ENCODE measurements around the gene DPP10.

Gene DPP10

GRCh38 chr2:114610677-114611076 is 168.2 kb downstream of the DPP10 start:
- Histone ChIP-seq H2AFZ (ENCODE audit: low read length) (no peak overlapping the region), H3K9me2 (replicated peaks; ENCODE audit: low read depth, low read length) (no peaks in the 10 kb centered on the region), H4K20me1 (ENCODE audit: insufficient read depth, low read length, poor library complexity, severe bottlenecking) (no peaks in the 10 kb centered on the region), H3K9me3 (ENCODE audit: insufficient read depth, low read depth, low read length) (no peaks in the 10 kb centered on the region), H3K36me3 (ENCODE audit: insufficient read depth, low read length) (no peaks in the 10 kb centered on the region), H3F3A (ENCODE audit: low read depth) (no peaks in the 10 kb centered on the region), H3K4me1 (ENCODE audit: insufficient read depth, low read length, poor library complexity, severe bottlenecking) (no peaks in the 10 kb centered on the region), H3K4me3 (ENCODE audit: low read length, poor library complexity, severe bottlenecking) (no peak overlapping the region), H3K4me2 (ENCODE audit: low read depth, low read length, poor library complexity, severe bottlenecking) (no peak overlapping the region), H3K79me2 (ENCODE audit: insufficient read depth, low read length) (no peaks in the 10 kb centered on the region), H3K9ac (ENCODE audit: low read depth, low read length, poor library complexity, severe bottlenecking) (no peak overlapping the region), H3K27me3 (ENCODE audit: insufficient read depth, low read length, poor library complexity, severe bottlenecking) (no peaks in the 10 kb centered on the region)
- TF ChIP-seq EZH2phosphoT487 (IDR thresholded peaks at IDR 0.05; ENCODE audit: borderline replicate concordance): no peak
- TF ChIP-seq CTCF (conservative IDR thresholded peaks at IDR 0.05; ENCODE audit: low read length): no peak

- no peaks in the 10 kb centered on the region for H3K9me3 ChIP-seq (ENCODE audit: insufficient read depth, low read depth, low read length)
- TF ChIP-seq EZH2phosphoT487 (IDR thresholded peaks at IDR 0.05; ENCODE audit: borderline replicate concordance): no peak
- TF ChIP-seq CTCF (conservative IDR thresholded peaks at IDR 0.05; ENCODE audit: low read length): peak; percentile 38; the same call in 1 of the 2 replicates
- H4K20me1 ChIP-seq (ENCODE audit: insufficient read depth, low read length, poor library complexity, severe bottlenecking): no peaks in the 10 kb centered on the region
- H2AFZ ChIP-seq (ENCODE audit: low read length): no peak overlapping the region
- H3K36me3 ChIP-seq (ENCODE audit: insufficient read depth, low read length): no peaks in the 10 kb centered on the region
- H3K4me3 ChIP-seq (ENCODE audit: low read length, poor library complexity, severe bottlenecking): no peak overlapping the region
- no peak overlapping the region for H3K4me2 ChIP-seq (ENCODE audit: low read depth, low read length, poor library complexity, severe bottlenecking)
- no peaks in the 10 kb centered on the region for H3F3A ChIP-seq (ENCODE audit: low read depth)
- H3K9me2 ChIP-seq (replicated peaks; ENCODE audit: low read depth, low read length): no peaks in the 10 kb centered on the region
- no peaks in the 10 kb centered on the region for H3K27me3 ChIP-seq (ENCODE audit: insufficient read depth, low read length, poor library complexity, severe bottlenecking)
- H3K4me1 ChIP-seq (ENCODE audit: insufficient read depth, low read length, poor library complexity, severe bottlenecking): no peaks in the 10 kb centered on the region
- H3K79me2 ChIP-seq (ENCODE audit: insufficient read depth, low read length): no peaks in the 10 kb centered on the region
- no peak overlapping the region for H3K9ac ChIP-seq (ENCODE audit: low read depth, low read length, poor library complexity, severe bottlenecking)
Observed at GRCh38 chr2:114614592-114614991, 172.2 kb downstream of the DPP10 start.

GRCh38 chr2:114628481-114628880 is 186.0 kb downstream of the DPP10 start:
- no peak overlapping the region for H2AFZ ChIP-seq (ENCODE audit: low read length)
- H4K20me1 ChIP-seq (ENCODE audit: insufficient read depth, low read length, poor library complexity, severe bottlenecking): no peaks in the 10 kb centered on the region
- no peaks in the 10 kb centered on the region for H3K4me1 ChIP-seq (ENCODE audit: insufficient read depth, low read length, poor library complexity, severe bottlenecking)
- H3K27me3 ChIP-seq (ENCODE audit: insufficient read depth, low read length, poor library complexity, severe bottlenecking): no peaks in the 10 kb centered on the region
- H3K9me3 ChIP-seq (ENCODE audit: insufficient read depth, low read depth, low read length): no peaks in the 10 kb centered on the region
- no peaks in the 10 kb centered on the region for H3K36me3 ChIP-seq (ENCODE audit: insufficient read depth, low read length)
- H3K9me2 ChIP-seq (replicated peaks; ENCODE audit: low read depth, low read length): no peaks in the 10 kb centered on the region
- no peaks in the 10 kb centered on the region for H3K79me2 ChIP-seq (ENCODE audit: insufficient read depth, low read length)
- TF ChIP-seq CTCF (conservative IDR thresholded peaks at IDR 0.05; ENCODE audit: low read length) (no peak), EZH2phosphoT487 (IDR thresholded peaks at IDR 0.05; ENCODE audit: borderline replicate concordance) (no peak)
- H3F3A ChIP-seq (ENCODE audit: low read depth): no peaks in the 10 kb centered on the region
- no peak overlapping the region for H3K9ac ChIP-seq (ENCODE audit: low read depth, low read length, poor library complexity, severe bottlenecking)
- H3K4me2 ChIP-seq (ENCODE audit: low read depth, low read length, poor library complexity, severe bottlenecking): no peak overlapping the region
- no peak overlapping the region for H3K4me3 ChIP-seq (ENCODE audit: low read length, poor library complexity, severe bottlenecking)
